Effector memory CD4-positive, alpha-beta T cell (primary cell): ENCODE measurements around the gene ARL14.

Experiments
- DNase-seq, 3 donors: peaks; one replicate each; pipeline ENCODE4 v3.0.0-alpha.2; 2020
- H3K27ac ChIP-seq: 2 replicates; pipeline ENCODE4 v1.7.0; 2013; ENCODE audit warnings: mild to moderate bottlenecking, low read length, moderate library complexity; ENCODE audit not compliant: insufficient read depth, poor library complexity, severe bottlenecking
- H3K27me3 ChIP-seq: replicated peaks from 2 replicates; pipeline ENCODE4 v1.7.0; 2013; ENCODE audit warnings: mild to moderate bottlenecking, low read length; ENCODE audit not compliant: insufficient read depth, control insufficient read depth, poor library complexity, severe bottlenecking
- H3K36me3 ChIP-seq: 2 replicates; pipeline ENCODE4 v1.7.0; 2013; ENCODE audit warnings: mild to moderate bottlenecking, low read length, moderate library complexity; ENCODE audit not compliant: control insufficient read depth, insufficient read depth
- H3K4me1 ChIP-seq: 2 replicates; pipeline ENCODE4 v1.7.0; 2013; ENCODE audit warnings: low read length, mild to moderate bottlenecking; ENCODE audit not compliant: control insufficient read depth, insufficient read depth, poor library complexity, severe bottlenecking
- H3K4me3 ChIP-seq: 2 replicates; pipeline ENCODE4 v1.7.0; 2013; ENCODE audit warnings: low read length, low read depth, mild to moderate bottlenecking; ENCODE audit not compliant: insufficient read depth, poor library complexity, severe bottlenecking
- H3K9me3 ChIP-seq: 2 replicates; pipeline ENCODE4 v1.7.0; 2013; ENCODE audit warnings: mild to moderate bottlenecking, low read length, moderate library complexity; ENCODE audit not compliant: control insufficient read depth
- total RNA-seq, 3 donors: gene quantifications; one replicate each; lab custom pipeline; 2026; lab: John Stamatoyannopoulos, UW

ARL14 gene
- 0 reads per million in 3 donors for total RNA-seq

- Histone ChIP-seq H3K9me3 (no peaks in the 10 kb centered on the region), H3K27me3 (no peaks in the 10 kb centered on the region), H3K4me3 (no peak within 1 kb of the TSS), H3K27ac (no peak within 1 kb of the TSS), H3K4me1 (no peaks in the 10 kb centered on the region), H3K36me3 (no peaks in the 10 kb centered on the region)
- DNase-seq: no peak
Observed at GRCh38 chr3:160676547-160677303, at the start of gene ARL14. TSS of gene ARL14 (plus strand) at chr3:160677160. CDS start at chr3:160677347, 187 bp downstream.

GRCh38 chr3:160629491-160629890, 47.5 kb upstream of the ARL14 start:
- Histone ChIP-seq H3K4me3 (no peak overlapping the region), H3K9me3 (no peaks in the 10 kb centered on the region)

GRCh38 chr3:160633361-160634083, 43.4 kb upstream of the ARL14 start:
- Histone ChIP-seq H3K27ac (no peak overlapping the region), H3K9me3 (no peaks in the 10 kb centered on the region), H3K4me1 (no peaks in the 10 kb centered on the region), H3K36me3 (no peaks in the 10 kb centered on the region), H3K27me3 (no peaks in the 10 kb centered on the region), H3K4me3 (no peak overlapping the region)
- no peak for DNase-seq

More at GRCh38 chr3:160629491-160629890, 47.5 kb upstream of the ARL14 start:
- H3K36me3 ChIP-seq: no peaks in the 10 kb centered on the region
- H3K27me3 ChIP-seq: no peaks in the 10 kb centered on the region
- H3K4me1 ChIP-seq: no peaks in the 10 kb centered on the region
- DNase-seq: no peak
- H3K27ac ChIP-seq: no peak overlapping the region

- no peaks in the 10 kb centered on the region for H3K36me3 ChIP-seq
- no peaks in the 10 kb centered on the region for H3K9me3 ChIP-seq
- H3K27ac ChIP-seq: no peak overlapping the region
- no peak overlapping the region for H3K4me3 ChIP-seq
- H3K27me3 ChIP-seq: no peaks in the 10 kb centered on the region
- no peaks in the 10 kb centered on the region for H3K4me1 ChIP-seq
- DNase-seq: no peak
Observed at GRCh38 chr3:160635213-160635612, 41.7 kb upstream of the ARL14 start.

- Histone ChIP-seq H3K27ac (no peak overlapping the region), H3K36me3 (no peaks in the 10 kb centered on the region), H3K4me3 (no peak overlapping the region), H3K9me3 (no peaks in the 10 kb centered on the region), H3K4me1 (no peaks in the 10 kb centered on the region), H3K27me3 (no peaks in the 10 kb centered on the region)
- no peak for DNase-seq
Observed at GRCh38 chr3:160637086-160637485, 39.9 kb upstream of the ARL14 start.

- no peaks in the 10 kb centered on the region for H3K9me3 ChIP-seq
- H3K27ac ChIP-seq: no peak overlapping the region
- H3K36me3 ChIP-seq: no peaks in the 10 kb centered on the region
- no peak for DNase-seq
- no peaks in the 10 kb centered on the region for H3K4me1 ChIP-seq
- no peaks in the 10 kb centered on the region for H3K27me3 ChIP-seq
- H3K4me3 ChIP-seq: no peak overlapping the region
Observed at GRCh38 chr3:160638184-160638583, 38.8 kb upstream of the ARL14 start.

- Histone ChIP-seq H3K4me1 (no peaks in the 10 kb centered on the region), H3K27ac (no peak overlapping the region), H3K9me3 (no peaks in the 10 kb centered on the region), H3K36me3 (no peaks in the 10 kb centered on the region), H3K27me3 (no peaks in the 10 kb centered on the region), H3K4me3 (no peak overlapping the region)
- DNase-seq: no peak
Observed at GRCh38 chr3:160641665-160642309, 35.2 kb upstream of the ARL14 start.

- Histone ChIP-seq H3K4me1 (no peaks in the 10 kb centered on the region), H3K4me3 (no peak overlapping the region), H3K9me3 (no peaks in the 10 kb centered on the region), H3K27ac (no peak overlapping the region), H3K27me3 (no peaks in the 10 kb centered on the region), H3K36me3 (no peaks in the 10 kb centered on the region)
- DNase-seq: no peak
Observed at GRCh38 chr3:160643994-160644393, 33.0 kb upstream of the ARL14 start.

GRCh38 chr3:160644491-160644890, 32.5 kb upstream of the ARL14 start:
- Histone ChIP-seq H3K27ac (no peak overlapping the region), H3K9me3 (no peaks in the 10 kb centered on the region), H3K4me3 (no peak overlapping the region), H3K27me3 (no peaks in the 10 kb centered on the region), H3K36me3 (no peaks in the 10 kb centered on the region), H3K4me1 (no peaks in the 10 kb centered on the region)
- no peak for DNase-seq

- H3K4me3 ChIP-seq: no peak overlapping the region
- no peaks in the 10 kb centered on the region for H3K4me1 ChIP-seq
- no peaks in the 10 kb centered on the region for H3K27me3 ChIP-seq
- H3K27ac ChIP-seq: no peak overlapping the region
- H3K9me3 ChIP-seq: no peaks in the 10 kb centered on the region
- DNase-seq: no peak
- no peaks in the 10 kb centered on the region for H3K36me3 ChIP-seq
Observed at GRCh38 chr3:160648701-160649100, 28.3 kb upstream of the ARL14 start.
